ENCODE results near the gene PDE4D.

- TF ChIP-seq CTCF (IDR thresholded peaks at IDR 0.05) (no peak), POLR2A (IDR thresholded peaks at IDR 0.05) (no peak)
Measured at GRCh38 chr5:59856358-59856757, 37.2 kb downstream of the PDE4D start.
